Kidney epithelial cell (primary cell): ENCODE measurements around the gene MPRIP. TPM values are rescaled to one million over a fixed set of nuclear protein-coding genes. Genes with fewer than 3 reads are reported as not detected.

Experiments
- DNase-seq: peaks from one replicate; pipeline ENCODE4 v3.0.0-alpha.2; 2010; ENCODE audit warnings: low read depth
- H3K27me3 ChIP-seq: 2 replicates; pipeline ENCODE4 v1.6.0; 2011; ENCODE audit warnings: low read length; ENCODE audit not compliant: control insufficient read depth, insufficient read depth
- H3K36me3 ChIP-seq: 2 replicates; pipeline ENCODE4 v1.5.1; 2011; ENCODE audit warnings: low read length; ENCODE audit not compliant: control insufficient read depth, insufficient read depth
- H3K4me3 ChIP-seq: 2 replicates; pipeline ENCODE4 v1.5.1; 2011; ENCODE audit warnings: low read depth, mild to moderate bottlenecking, control low read depth, low read length
- CTCF ChIP-seq: IDR thresholded peaks from 2 replicates; pipeline ENCODE4 v1.5.1; 2011; ENCODE audit warnings: mild to moderate bottlenecking, moderate library complexity, low read length, control low read depth, inconsistent platforms; ENCODE audit not compliant: insufficient read depth, poor library complexity, severe bottlenecking
- total RNA-seq: library from RNA; depleted of rRNA; stranded (reverse); fragments of >200 nt; gene quantifications from 2 replicates; pipeline ENCODE4 v1.2.3, GENCODE V29; 2015

Gene MPRIP
- total RNA-seq, 1 donor from 2014 or later, result 99.6 TPM

DNA sequence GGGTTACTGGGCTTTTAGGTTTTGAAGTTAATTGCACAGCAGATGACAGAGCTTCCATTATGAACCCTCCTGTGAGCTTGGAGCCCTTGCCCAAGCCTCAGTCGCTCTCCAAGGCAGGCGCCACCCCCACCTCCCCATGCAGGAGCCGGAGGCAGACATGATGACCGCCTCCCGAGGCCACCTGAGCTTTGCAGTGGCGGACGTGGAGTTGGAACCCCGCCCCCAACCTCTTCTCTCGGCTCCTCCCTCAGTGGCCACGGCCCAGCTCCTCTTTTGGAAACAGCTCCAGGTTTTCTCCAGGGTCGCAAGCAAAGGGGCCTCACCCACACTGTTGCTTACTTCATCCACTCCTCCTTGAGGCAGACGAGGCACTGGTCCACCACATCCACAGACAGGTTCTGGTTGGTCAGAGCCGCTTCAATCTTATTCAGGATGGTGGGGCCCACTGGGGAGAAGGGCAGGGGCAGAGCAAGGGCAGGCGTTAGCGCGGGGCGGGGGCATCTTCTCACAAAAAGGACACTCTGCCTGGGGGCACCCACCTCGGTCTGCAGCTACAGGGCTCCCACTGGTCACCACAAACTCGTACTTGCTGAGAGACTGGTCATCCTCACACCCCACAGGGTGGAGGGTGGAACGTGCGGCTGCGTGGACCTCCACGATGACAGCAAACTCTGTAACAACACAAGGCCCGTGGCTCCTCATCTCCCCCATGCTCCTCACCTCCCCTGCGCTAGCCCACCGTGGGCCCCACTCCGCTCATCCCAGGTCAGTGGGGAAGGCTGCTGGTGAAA is 172.6 kb downstream of the MPRIP start:
- no peak for TF ChIP-seq CTCF
- H3K36me3 ChIP-seq, result peaks cover 6% of the 10 kb centered on the region
- DNase-seq, result no peak
- no peaks in the 10 kb centered on the region for H3K27me3 ChIP-seq
- H3K4me3 ChIP-seq, result no peak overlapping the region

GRCh38 chr17:17215575-17215974 is 173.3 kb downstream of the MPRIP start:
- no peaks in the 10 kb centered on the region for H3K27me3 ChIP-seq
- no peak for TF ChIP-seq CTCF
- no peak for DNase-seq
- peaks cover 7% of the 10 kb centered on the region for H3K36me3 ChIP-seq
- H3K4me3 ChIP-seq, result no peak overlapping the region

GRCh38 chr17:17216236-17216635 is 174.0 kb downstream of the MPRIP start:
- no peak for DNase-seq
- Histone ChIP-seq H3K4me3 (no peak overlapping the region), H3K36me3 (peaks cover 7% of the 10 kb centered on the region), H3K27me3 (no peaks in the 10 kb centered on the region)
- no peak for TF ChIP-seq CTCF

- TF ChIP-seq CTCF, result no peak
- H3K27me3 ChIP-seq, result no peaks in the 10 kb centered on the region
- peaks cover 7% of the 10 kb centered on the region for H3K36me3 ChIP-seq
Observed at GRCh38 chr17:17216776-17217175, 174.5 kb downstream of the MPRIP start.

DNA sequence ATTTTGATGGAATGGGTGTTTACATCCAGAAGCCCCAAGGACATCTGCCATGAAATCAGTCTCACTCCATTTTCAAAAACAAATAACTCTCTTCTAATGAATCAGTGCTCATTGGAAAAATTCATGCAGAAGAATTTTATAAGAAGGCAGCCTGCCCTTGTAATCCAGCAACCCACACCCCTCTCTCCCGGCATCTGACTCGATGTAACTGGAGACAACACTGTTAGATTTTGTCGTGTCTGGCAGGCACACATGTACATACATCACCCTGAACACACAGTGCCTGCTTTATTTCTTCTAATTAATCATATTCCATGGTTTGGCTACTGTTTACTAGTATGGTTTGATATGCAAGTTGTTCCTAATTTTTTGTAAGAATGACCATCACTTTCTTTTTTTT is 175.7 kb downstream of the MPRIP start:
- no peak for TF ChIP-seq CTCF
- Histone ChIP-seq H3K36me3 (peaks cover 7% of the 10 kb centered on the region), H3K27me3 (no peaks in the 10 kb centered on the region), H3K4me3 (no peak overlapping the region)
- no peak for DNase-seq

More at GRCh38 chr17:17216776-17217175, 174.5 kb downstream of the MPRIP start:
- H3K4me3 ChIP-seq, result no peak overlapping the region
- no peak for DNase-seq

DNA sequence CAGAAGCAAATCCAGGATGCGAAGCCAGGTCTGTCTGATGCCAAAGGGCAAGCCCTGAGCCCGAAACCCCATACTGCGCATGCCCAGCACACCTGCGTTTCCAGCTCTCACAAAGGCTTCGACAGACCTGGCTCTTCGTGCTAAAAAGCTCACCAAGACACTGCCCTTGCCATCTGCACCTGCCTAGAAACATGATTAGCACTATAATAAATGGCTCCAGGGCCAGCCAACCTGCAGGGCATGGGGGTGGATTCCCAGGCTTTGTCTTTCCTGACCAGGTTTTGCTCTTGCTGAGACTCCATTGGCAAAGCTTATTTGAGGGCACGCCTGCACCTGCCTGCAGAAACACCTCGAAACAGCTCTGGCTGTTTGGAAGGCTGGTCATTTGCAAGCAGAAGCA is 178.3 kb downstream of the MPRIP start:
- Histone ChIP-seq H3K36me3 (peaks cover 4% of the 10 kb centered on the region), H3K4me3 (no peak overlapping the region), H3K27me3 (no peaks in the 10 kb centered on the region)
- no peak for DNase-seq
- no peak for TF ChIP-seq CTCF
